22Rv1 (cell line): ENCODE results near the gene CRAT.

Experiments used
- ZFX ChIP-seq: fragments of 450-650 bp; IDR thresholded peaks from 2 replicates; pipeline ENCODE4 v1.6.1; 2017; ENCODE audit warnings: antibody characterized with exemption, borderline replicate concordance
- TF ChIP-seq, protein P1 (sequence below): fragments of 450-650 bp; IDR thresholded peaks from 2 replicates; pipeline ENCODE4 v1.5.1; 2017; ENCODE audit warnings: mild to moderate bottlenecking

DNA sequence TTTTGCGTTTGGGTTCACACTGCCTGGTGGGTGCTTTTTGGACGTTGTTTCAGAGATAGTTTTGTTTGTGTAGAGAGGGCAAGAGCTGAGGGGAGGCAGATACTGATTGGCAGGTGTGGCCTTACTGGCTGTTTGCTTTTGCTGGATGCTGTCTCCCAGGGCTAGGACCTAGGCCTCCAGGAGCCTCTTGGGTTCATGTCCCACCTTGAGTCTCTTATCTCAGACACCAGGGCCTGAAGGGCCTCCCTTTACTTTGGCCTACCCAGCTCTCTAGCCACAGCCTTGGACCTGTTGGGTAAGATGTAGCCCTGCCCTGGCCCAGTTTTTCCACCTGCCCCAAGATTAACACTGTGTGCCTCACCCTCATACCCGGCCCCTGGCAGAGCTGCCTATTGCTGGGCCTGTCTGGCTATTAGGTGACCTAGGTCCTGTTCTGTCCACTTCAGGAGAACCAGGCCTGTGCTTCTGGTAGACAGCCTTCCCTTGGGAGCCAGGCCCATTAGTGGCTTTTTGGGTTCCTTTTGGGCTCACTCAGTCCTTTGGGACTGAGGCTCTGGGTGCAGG is 14.0 kb upstream of the CRAT start:
- TF ChIP-seq, protein P1, sequence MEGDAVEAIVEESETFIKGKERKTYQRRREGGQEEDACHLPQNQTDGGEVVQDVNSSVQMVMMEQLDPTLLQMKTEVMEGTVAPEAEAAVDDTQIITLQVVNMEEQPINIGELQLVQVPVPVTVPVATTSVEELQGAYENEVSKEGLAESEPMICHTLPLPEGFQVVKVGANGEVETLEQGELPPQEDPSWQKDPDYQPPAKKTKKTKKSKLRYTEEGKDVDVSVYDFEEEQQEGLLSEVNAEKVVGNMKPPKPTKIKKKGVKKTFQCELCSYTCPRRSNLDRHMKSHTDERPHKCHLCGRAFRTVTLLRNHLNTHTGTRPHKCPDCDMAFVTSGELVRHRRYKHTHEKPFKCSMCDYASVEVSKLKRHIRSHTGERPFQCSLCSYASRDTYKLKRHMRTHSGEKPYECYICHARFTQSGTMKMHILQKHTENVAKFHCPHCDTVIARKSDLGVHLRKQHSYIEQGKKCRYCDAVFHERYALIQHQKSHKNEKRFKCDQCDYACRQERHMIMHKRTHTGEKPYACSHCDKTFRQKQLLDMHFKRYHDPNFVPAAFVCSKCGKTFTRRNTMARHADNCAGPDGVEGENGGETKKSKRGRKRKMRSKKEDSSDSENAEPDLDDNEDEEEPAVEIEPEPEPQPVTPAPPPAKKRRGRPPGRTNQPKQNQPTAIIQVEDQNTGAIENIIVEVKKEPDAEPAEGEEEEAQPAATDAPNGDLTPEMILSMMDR: no peak
- TF ChIP-seq ZFX: no peak
